ENCODE results near the gene KLHL29.

GRCh38 chr2:23425338-23425871 lies 40.4 kb downstream of the KLHL29 start:
- TF ChIP-seq CTCF (IDR thresholded peaks at IDR 0.05) (no peak), POLR2A (IDR thresholded peaks at IDR 0.05) (no peak)
